ENCODE measurements around the gene CCL27.

The CCL27 gene

GRCh38 chr9:34662526-34663302 lies at the start of gene CCL27:
TSS of gene CCL27 (minus strand) at chr9:34662657. CDS start at chr9:34662633, 24 bp downstream.
- DNase-seq, result no peak

- DNase-seq, result no peak
Observed at GRCh38 chr9:34712140-34712539, 49.7 kb upstream of the CCL27 start.

- DNase-seq, result no peak
Observed at GRCh38 chr9:34710023-34710422, 47.6 kb upstream of the CCL27 start, which contains the start of gene CCL21. TSS of gene CCL21 (minus strand) at chr9:34710136. CDS start at chr9:34710066, 70 bp downstream.

GRCh38 chr9:34709196-34709978 lies 46.9 kb upstream of the CCL27 start:
- no peak for DNase-seq

- no peak for DNase-seq
Observed at GRCh38 chr9:34707130-34707529, 44.7 kb upstream of the CCL27 start.

GRCh38 chr9:34701769-34702736 lies 39.6 kb upstream of the CCL27 start:
- DNase-seq, result peak; percentile 26

GRCh38 chr9:34701023-34701768 lies 38.7 kb upstream of the CCL27 start:
- DNase-seq, result no peak

- DNase-seq, result no peak
Observed at GRCh38 chr9:34694811-34695210, 32.4 kb upstream of the CCL27 start.

GRCh38 chr9:34693560-34693959 lies 31.1 kb upstream of the CCL27 start:
- no peak for DNase-seq

GRCh38 chr9:34691936-34692315 lies 29.5 kb upstream of the CCL27 start:
- no peak for DNase-seq

GRCh38 chr9:34690983-34691935 lies 28.8 kb upstream of the CCL27 start, which contains the start of gene CCL19:
TSS of gene CCL19 (minus strand) at chr9:34691276. CDS start at chr9:34691139, 137 bp downstream.
- DNase-seq, result no peak

- DNase-seq, result no peak
Observed at GRCh38 chr9:34689512-34689911, 27.1 kb upstream of the CCL27 start.

- no peak for DNase-seq
Observed at GRCh38 chr9:34689116-34689470, 26.6 kb upstream of the CCL27 start.

- DNase-seq, result no peak
Observed at GRCh38 chr9:34688329-34689115, 26.1 kb upstream of the CCL27 start.

- DNase-seq, result no peak
Observed at GRCh38 chr9:34687276-34688030, 25.0 kb upstream of the CCL27 start.

- no peak for DNase-seq
Observed at GRCh38 chr9:34686732-34687131, 24.3 kb upstream of the CCL27 start.

GRCh38 chr9:34686231-34686630 lies 23.8 kb upstream of the CCL27 start:
- DNase-seq, result no peak

- no peak for DNase-seq
Observed at GRCh38 chr9:34685591-34685990, 23.1 kb upstream of the CCL27 start.

GRCh38 chr9:34684816-34685215 lies 22.4 kb upstream of the CCL27 start:
- no peak for DNase-seq

All from NK-92 treated with Interleukin-12 subunit alpha and Interleukin-12 subunit beta, amount 100 ng/mL, for 24 hours (cell line).